SK-N-SH (cell line): ENCODE results near the gene OTUD1. TPM values are rescaled to one million over a fixed set of nuclear protein-coding genes. Genes with fewer than 3 reads are reported as not detected.

Source experiments
- CTCF ChIA-PET: fragments of 300-600, 350-600 bp; formaldehyde crosslinking; extraction: SDS; loops from one replicate; lab custom pipeline; 2021; lab: Yijun Ruan, JAX
- POLR2A ChIA-PET: fragments of 350-600 bp; sonication (Branson Sonifier 250); formaldehyde crosslinking; extraction: SDS; loops from one replicate; lab custom pipeline; 2020; ENCODE audit warnings: antibody characterized with exemption, inconsistent platforms; lab: Yijun Ruan, JAX
- DNase-seq: peaks from one replicate; pipeline ENCODE4 v3.0.0; 2012
- H2AFZ ChIP-seq: fragments of 200-600 bp; sonication (generic); 2 replicates; pipeline ENCODE4 v1.8.1; 2016; ENCODE audit warnings: antibody characterized with exemption, mild to moderate bottlenecking, low read depth
- H3F3A ChIP-seq: fragments of 200-600 bp; sonication (generic); replicated peaks from 2 replicates; pipeline ENCODE3; 2016; ENCODE audit warnings: antibody characterized with exemption, mild to moderate bottlenecking; ENCODE audit not compliant: insufficient read depth
- H3K27ac ChIP-seq, 2 experiments: fragments of 200-500 bp in 1 of 2; fragments of 200-600 bp in 1 of 2; sonication (Bioruptor generic) in 1 of 2; sonication (generic), shearing (Covaris generic) in 1 of 2; 2 replicates each; pipeline versions ENCODE4 v1.5.1 to v1.6.1; 2014 to 2016; ENCODE audit warnings: low read depth in 2 of 2, inconsistent platforms in 1 of 2, low read length in 1 of 2, mild to moderate bottlenecking in 1 of 2, mixed read lengths in 1 of 2
- H3K27me3 ChIP-seq: fragments of 200-600 bp; sonication (generic), shearing (Covaris generic); 2 replicates; pipeline ENCODE4 v1.6.1; 2016; ENCODE audit warnings: mixed run types; ENCODE audit not compliant: insufficient read depth
- H3K36me3 ChIP-seq, 2 experiments: fragments of 200-500 bp in 1 of 2; fragments of 200-600 bp in 1 of 2; sonication (Bioruptor generic) in 1 of 2; sonication (generic) in 1 of 2; replicated peaks in 1 of 2; 2 replicates each; pipeline versions ENCODE3 to v1.5.1; 2014 to 2016; ENCODE audit warnings: low read length in 1 of 2, mild to moderate bottlenecking in 1 of 2; ENCODE audit not compliant: insufficient read depth in 2 of 2, control insufficient read depth in 1 of 2
- H3K4me1 ChIP-seq, 2 experiments: fragments of 200-500 bp in 1 of 2; fragments of 200-600 bp in 1 of 2; sonication (Bioruptor generic) in 1 of 2; sonication (generic), shearing (Covaris generic) in 1 of 2; 2 replicates each; pipeline versions ENCODE4 v1.5.1 to v1.6.1; 2014 to 2016; ENCODE audit warnings: low read depth in 1 of 2, low read length in 1 of 2, mixed run types in 1 of 2; ENCODE audit not compliant: insufficient read depth in 2 of 2, control insufficient read depth in 1 of 2
- H3K4me2 ChIP-seq: fragments of 200-600 bp; sonication (generic), shearing (Covaris generic); 2 replicates; pipeline ENCODE4 v1.6.1; 2017; ENCODE audit warnings: mixed run types
- H3K4me3 ChIP-seq, 2 experiments: fragments of 200-500 bp in 1 of 2; fragments of 200-600 bp in 1 of 2; sonication (Bioruptor generic) in 1 of 2; sonication (generic), shearing (Covaris generic) in 1 of 2; 2 replicates each; pipeline versions ENCODE4 v1.5.1 to v1.8.1; 2014 to 2016; ENCODE audit warnings: low read depth in 2 of 2, inconsistent platforms in 1 of 2, low read length in 1 of 2, mild to moderate bottlenecking in 1 of 2, mixed read lengths in 1 of 2, moderate library complexity in 1 of 2
- H3K79me2 ChIP-seq: fragments of 200-600 bp; sonication (generic); 2 replicates; pipeline ENCODE4 v1.8.1; 2017; ENCODE audit warnings: mild to moderate bottlenecking; ENCODE audit not compliant: insufficient read depth
- H3K9ac ChIP-seq: fragments of 200-600 bp; sonication (generic); 2 replicates; pipeline ENCODE4 v1.6.1; 2017; ENCODE audit warnings: mixed run types
- H3K9me2 ChIP-seq: fragments of 200-600 bp; sonication (generic); 2 replicates; pipeline ENCODE4 v1.6.1; 2017; ENCODE audit warnings: mixed run types
- H3K9me3 ChIP-seq: fragments of 200-600 bp; sonication (generic); 2 replicates; pipeline ENCODE4 v1.6.1; 2017; ENCODE audit warnings: mixed run types, mild to moderate bottlenecking, moderate library complexity
- H4K20me1 ChIP-seq: fragments of 200-600 bp; sonication (generic); 2 replicates; pipeline ENCODE4 v1.6.1; 2017; ENCODE audit warnings: mild to moderate bottlenecking, mixed run types; ENCODE audit not compliant: insufficient read depth
- FOXJ3 ChIP-seq: sonication (generic); formaldehyde crosslinking; IDR thresholded peaks from 2 replicates; pipeline ENCODE4 v1.5.1; 2020; ENCODE audit warnings: mild to moderate bottlenecking, missing genetic modification reagents
- JUND ChIP-seq: IDR thresholded peaks from 2 replicates; pipeline ENCODE4 v1.4.0; 2012
- MEF2A ChIP-seq: IDR thresholded peaks from 2 replicates; pipeline ENCODE4 v1.4.0; 2012; ENCODE audit warnings: low read depth, borderline replicate concordance
- MXI1 ChIP-seq: IDR thresholded peaks from 2 replicates; pipeline ENCODE4 v1.6.1; 2012; ENCODE audit warnings: mild to moderate bottlenecking, low read depth, low read length, improper control_type of control experiment
- NFIC ChIP-seq: IDR thresholded peaks from 2 replicates; pipeline ENCODE4 v1.4.0; 2012; ENCODE audit warnings: borderline replicate concordance
- POLR2AphosphoS5 ChIP-seq: IDR thresholded peaks from 2 replicates; pipeline ENCODE4 v1.6.1; 2012; ENCODE audit warnings: low read depth, low read length
- RAD21 ChIP-seq: IDR thresholded peaks from 2 replicates; pipeline ENCODE4 v1.6.1; 2012; ENCODE audit warnings: mild to moderate bottlenecking, low read length
- RCOR1 ChIP-seq: fragments of 150-350 bp; IDR thresholded peaks from 2 replicates; pipeline ENCODE4 v1.6.1; 2017; ENCODE audit warnings: antibody characterized with exemption, low read length
- REST ChIP-seq: IDR thresholded peaks from 2 replicates; pipeline ENCODE4 v1.6.1; 2012; ENCODE audit warnings: mild to moderate bottlenecking, low read depth, low read length, moderate library complexity
- SMC3 ChIP-seq: IDR thresholded peaks from 2 replicates; pipeline ENCODE4 v1.6.1; 2012; ENCODE audit warnings: low read depth, low read length, improper control_type of control experiment
- TCF12 ChIP-seq: IDR thresholded peaks from 2 replicates; pipeline ENCODE4 v1.4.0; 2012
- USF1 ChIP-seq: IDR thresholded peaks from 2 replicates; pipeline ENCODE4 v1.4.0; 2012; ENCODE audit warnings: low read depth, borderline replicate concordance
- WGBS: methylation state at CpG from one replicate; pipeline ENCODE4 v1.1.6; 2017; ENCODE audit warnings: low lambda C conversion rate; 5-methylcytosine and 5-hydroxymethylcytosine counted together
- polyA plus RNA-seq, 3 experiments: library from polyadenylated mRNA; depleted of rRNA; stranded (reverse); fragments of >200 nt; gene quantifications; 2 replicates each; pipeline ENCODE4 v1.2.3, GENCODE V29; 2012

Gene OTUD1
- polyA plus RNA-seq, 1 of the 3 experiments (the other 2 are of a cell fraction): 8.5 TPM

GRCh38 chr10:23404461-23404980, 34.4 kb upstream of the OTUD1 start:
- no peak for DNase-seq
- H3K9ac ChIP-seq: no peak overlapping the region
- H2AFZ ChIP-seq: no peak overlapping the region
- no peaks in the 10 kb centered on the region for H3F3A ChIP-seq
- CTCF ChIA-PET: interaction anchor here (0.6 kb wide), 1 partner anchor 124 kb away, joined by 3 read pairs; no protein-coding TSS in a partner anchor
- H3K4me2 ChIP-seq: no peak overlapping the region
- H3K4me1 ChIP-seq: peaks cover 0 to 6% of the 10 kb centered on the region in 2 experiments; a peak in 1 of 4 replicates
- H3K9me3 ChIP-seq: no peaks in the 10 kb centered on the region
- no peaks in the 10 kb centered on the region for H3K79me2 ChIP-seq
- no peak overlapping the region for H3K27ac ChIP-seq
- H3K36me3 ChIP-seq: no peaks in the 10 kb centered on the region
- no peaks in the 10 kb centered on the region for H4K20me1 ChIP-seq
- peak; percentile 40; the same call in 1 of the 2 replicates for TF ChIP-seq TCF12
- TF ChIP-seq SMC3: no peak
- no peak for TF ChIP-seq REST
- TF ChIP-seq POLR2AphosphoS5: no peak
- POLR2A ChIA-PET: interaction anchor here (0.6 kb wide), 1 partner anchor 9 kb away, joined by 5 read pairs; no protein-coding TSS in a partner anchor
- WGBS: 82% methylated on average over 5 of the region's 5 CpGs
- H3K9me2 ChIP-seq: no peaks in the 10 kb centered on the region
- H3K4me3 ChIP-seq: no peak overlapping the region
- H3K27me3 ChIP-seq: no peaks in the 10 kb centered on the region

GRCh38 chr10:23405540-23405939, 33.3 kb upstream of the OTUD1 start:
- Histone ChIP-seq H3K36me3 (no peaks in the 10 kb centered on the region), H3K27me3 (no peaks in the 10 kb centered on the region), H3K9me3 (no peaks in the 10 kb centered on the region), H4K20me1 (no peaks in the 10 kb centered on the region), H3K9me2 (no peaks in the 10 kb centered on the region), H3K79me2 (no peaks in the 10 kb centered on the region), H3K4me2 (no peak overlapping the region), H3K9ac (no peak overlapping the region), H2AFZ (no peak overlapping the region), H3F3A (no peaks in the 10 kb centered on the region), H3K4me1 (peaks cover 0 to 6% of the 10 kb centered on the region in 2 experiments; a peak in 1 of 4 replicates)
- CTCF ChIA-PET: interaction anchor here (0.7 kb wide), 1 partner anchor 11 kb away, joined by 4 read pairs; no protein-coding TSS in a partner anchor
- no peak for DNase-seq
- 89% methylated on average over 3 of the region's 3 CpGs for WGBS
- POLR2A ChIA-PET: no interaction called here
- TF ChIP-seq NFIC: no peak
- TF ChIP-seq MEF2A: no peak
- no peak for TF ChIP-seq RCOR1
- TF ChIP-seq FOXJ3 (CRISPR knock-in tag): no peak
- no peak for TF ChIP-seq USF1
- TF ChIP-seq RAD21: no peak
- no peak for TF ChIP-seq MXI1
- TF ChIP-seq JUND: no peak
- TF ChIP-seq, all 33 proteins: peak for 0
- no peak overlapping the region for H3K27ac ChIP-seq
- no peak overlapping the region for H3K4me3 ChIP-seq
